Loucy (cell line): ENCODE data around the gene C19orf18.
A peak's percentile ranks its signal among the peaks of the same experiment; 100 is the strongest.
"Not testable (repeated sequence)": the region's sequence is repeated elsewhere in the genome, so short reads cannot be mapped to it uniquely, and the experiment has no call there.

Experiments
- H2AFZ ChIP-seq: fragments of 200-600 bp; sonication (generic); 2 replicates; pipeline ENCODE4 v1.6.0; 2016; ENCODE audit warnings: antibody characterized with exemption, mild to moderate bottlenecking, low read length, moderate library complexity
- H3F3A ChIP-seq: fragments of 200-600 bp; 2 replicates; pipeline ENCODE4 v1.6.0; 2016; ENCODE audit warnings: antibody characterized with exemption, low read depth, mild to moderate bottlenecking
- H3K27me3 ChIP-seq: fragments of 200-600 bp; sonication (generic); 2 replicates; pipeline ENCODE4 v1.6.1; 2014; ENCODE audit warnings: low read length, mild to moderate bottlenecking; ENCODE audit not compliant: insufficient read depth, poor library complexity, severe bottlenecking
- H3K36me3 ChIP-seq: fragments of 200-600 bp; sonication (generic); 2 replicates; pipeline ENCODE4 v1.6.1; 2016; ENCODE audit warnings: low read length; ENCODE audit not compliant: insufficient read depth
- H3K4me1 ChIP-seq: fragments of 200-600 bp; sonication (generic); 2 replicates; pipeline ENCODE4 v1.5.1; 2014; ENCODE audit warnings: low read length, mild to moderate bottlenecking; ENCODE audit not compliant: insufficient read depth, poor library complexity, severe bottlenecking
- H3K4me2 ChIP-seq: fragments of 200-600 bp; sonication (generic); 2 replicates; pipeline ENCODE4 v1.6.0; 2014; ENCODE audit warnings: antibody characterized with exemption, low read length, low read depth, mild to moderate bottlenecking; ENCODE audit not compliant: poor library complexity, severe bottlenecking
- H3K4me3 ChIP-seq: fragments of 200-600 bp; sonication (generic); 2 replicates; pipeline ENCODE4 v1.5.1; 2014; ENCODE audit warnings: low read length, mild to moderate bottlenecking, mixed read lengths; ENCODE audit not compliant: poor library complexity, severe bottlenecking
- H3K79me2 ChIP-seq: fragments of 200-600 bp; sonication (generic); 2 replicates; pipeline ENCODE4 v1.6.1; 2014; ENCODE audit warnings: low read length; ENCODE audit not compliant: insufficient read depth
- H3K9ac ChIP-seq: fragments of 200-600 bp; sonication (generic); 2 replicates; pipeline ENCODE4 v1.6.0; 2014; ENCODE audit warnings: mild to moderate bottlenecking, low read depth, low read length, moderate library complexity; ENCODE audit not compliant: poor library complexity, severe bottlenecking
- H3K9me2 ChIP-seq: fragments of 200-600 bp; sonication (generic); replicated peaks from 2 replicates; pipeline ENCODE4 v1.6.1; 2016; ENCODE audit warnings: low read depth, low read length, mixed read lengths
- H3K9me3 ChIP-seq: fragments of 200-600 bp; sonication (generic); 2 replicates; pipeline ENCODE4 v1.6.1; 2014; ENCODE audit warnings: mild to moderate bottlenecking, antibody characterized with exemption, low read length, low read depth; ENCODE audit not compliant: insufficient read depth
- H4K20me1 ChIP-seq: fragments of 200-600 bp; sonication (generic); 2 replicates; pipeline ENCODE4 v1.6.0; 2014; ENCODE audit warnings: antibody characterized with exemption, low read length, mild to moderate bottlenecking; ENCODE audit not compliant: insufficient read depth, poor library complexity, severe bottlenecking
- CTCF ChIP-seq: fragments of 200-600 bp; sonication (generic); conservative IDR thresholded peaks from 2 replicates; pipeline ENCODE4 v1.5.1; 2014; ENCODE audit warnings: mild to moderate bottlenecking, antibody characterized with exemption, low read length
- EZH2phosphoT487 ChIP-seq: fragments of 200-600 bp; IDR thresholded peaks from 2 replicates; pipeline ENCODE4 v1.6.1; 2018; ENCODE audit warnings: antibody characterized with exemption, mild to moderate bottlenecking, moderate library complexity, borderline replicate concordance

The C19orf18 gene

GRCh38 chr19:58009666-58010301 is 35.5 kb upstream of the C19orf18 start:
- Histone ChIP-seq H3K4me2 (no peak overlapping the region), H3K9me2 (no peaks in the 10 kb centered on the region), H3K27me3 (no peaks in the 10 kb centered on the region), H3K36me3 (0 out of 2 replicates have a peak, but pooled peaks cover 3% of the 10 kb centered on the region), H2AFZ (no peak overlapping the region), H3K9me3 (peaks cover 6% of the 10 kb centered on the region; the same call in 1 of the 2 replicates), H3K79me2 (no peaks in the 10 kb centered on the region), H3F3A (no peaks in the 10 kb centered on the region), H4K20me1 (no peaks in the 10 kb centered on the region), H3K4me1 (no peaks in the 10 kb centered on the region), H3K4me3 (no peak overlapping the region), H3K9ac (no peak overlapping the region)
- no peak for TF ChIP-seq EZH2phosphoT487
- TF ChIP-seq CTCF, result no peak

GRCh38 chr19:58009301-58009665 is 34.9 kb upstream of the C19orf18 start:
- Histone ChIP-seq H3K4me3 (no peak overlapping the region), H3K36me3 (0 out of 2 replicates have a peak, but pooled peaks cover 3% of the 10 kb centered on the region), H3K9ac (no peak overlapping the region), H3K9me3 (peaks cover 6% of the 10 kb centered on the region; the same call in 1 of the 2 replicates), H3K79me2 (no peaks in the 10 kb centered on the region), H3K4me1 (no peaks in the 10 kb centered on the region), H3F3A (no peaks in the 10 kb centered on the region), H3K27me3 (no peaks in the 10 kb centered on the region), H4K20me1 (no peaks in the 10 kb centered on the region), H3K4me2 (no peak overlapping the region), H3K9me2 (no peaks in the 10 kb centered on the region), H2AFZ (no peak overlapping the region)
- TF ChIP-seq EZH2phosphoT487 (no peak), CTCF (no peak)

GRCh38 chr19:58008877-58009276 is 34.5 kb upstream of the C19orf18 start:
- not testable (repeated sequence) for H3K79me2 ChIP-seq, H3K36me3 ChIP-seq, H3K9me2 ChIP-seq, H3K9me3 ChIP-seq, H3K9ac ChIP-seq, H3F3A ChIP-seq, H4K20me1 ChIP-seq, H2AFZ ChIP-seq, H3K4me1 ChIP-seq, H3K27me3 ChIP-seq, H3K4me3 ChIP-seq, H3K4me2 ChIP-seq

- H3K9me2 ChIP-seq, result no peaks in the 10 kb centered on the region
- H3K9ac ChIP-seq, result no peak overlapping the region
- H3K9me3 ChIP-seq, result peaks cover under 1% of the 10 kb centered on the region; the same call in 1 of the 2 replicates
- peak; percentile 55 for TF ChIP-seq CTCF
- TF ChIP-seq EZH2phosphoT487, result no peak
- H3K36me3 ChIP-seq, result 0 out of 2 replicates have a peak, but pooled peaks cover 3% of the 10 kb centered on the region
- H3F3A ChIP-seq, result no peaks in the 10 kb centered on the region
- peaks cover 10% of the 10 kb centered on the region for H3K4me1 ChIP-seq
- H2AFZ ChIP-seq, result no peak overlapping the region
- no peak overlapping the region for H3K4me3 ChIP-seq
- H3K27me3 ChIP-seq, result peaks cover 1% of the 10 kb centered on the region
- H4K20me1 ChIP-seq, result no peaks in the 10 kb centered on the region
- H3K4me2 ChIP-seq, result no peak overlapping the region
- H3K79me2 ChIP-seq, result peaks cover 17% of the 10 kb centered on the region
Observed at GRCh38 chr19:58007285-58007684, 33.0 kb upstream of the C19orf18 start.
